Stimulated activated CD4-positive, alpha-beta T cell treated with anti-CD3 and anti-CD28 coated beads, TNF-alpha, amount 100 ng/mL, for 48 hours (primary cell): Measurements from ENCODE around the gene PRMT1.
"Not testable (repeated sequence)": the region's sequence is repeated elsewhere in the genome, so short reads cannot be mapped to it uniquely, and the experiment has no call there.

Source experiments
- DNase-seq, 3 donors: peaks; one replicate each; pipeline ENCODE4 v3.0.0-alpha.2; 2020; ENCODE audit warnings: low read depth in 3 of 3

PRMT1 gene

GRCh38 chr19:49677231-49677900, at the start of gene PRMT1:
TSS of gene PRMT1 (plus strand) at chr19:49677271. CDS start at chr19:49677281, 10 bp downstream.
- peak in 1 of 3 donors; percentile 36 for DNase-seq

- DNase-seq = no peak
Measured at GRCh38 chr19:49629659-49630058, 47.4 kb upstream of the PRMT1 start.

GRCh38 chr19:49631014-49631588, 46.0 kb upstream of the PRMT1 start:
- DNase-seq = no peak

GRCh38 chr19:49631610-49632192, 45.4 kb upstream of the PRMT1 start:
- no peak for DNase-seq

- no peak for DNase-seq
Measured at GRCh38 chr19:49632576-49632975, 44.5 kb upstream of the PRMT1 start.

- not testable (repeated sequence) for DNase-seq
Measured at GRCh38 chr19:49633273-49633672, 43.8 kb upstream of the PRMT1 start.

- no peak for DNase-seq
Measured at GRCh38 chr19:49635530-49636232, 41.4 kb upstream of the PRMT1 start.

- no peak for DNase-seq
Measured at GRCh38 chr19:49636233-49636932, 40.7 kb upstream of the PRMT1 start.

GRCh38 chr19:49637821-49638738, 39.0 kb upstream of the PRMT1 start:
- DNase-seq = no peak

GRCh38 chr19:49639401-49640112, 37.5 kb upstream of the PRMT1 start:
- no peak for DNase-seq

- DNase-seq = peak; percentile 100
Measured at GRCh38 chr19:49640113-49640898, 36.8 kb upstream of the PRMT1 start, which contains the start of gene RRAS. TSS of gene RRAS (minus strand) at chr19:49640143. CDS start at chr19:49640098, 45 bp downstream.

- peak; percentile 96 to 99 (median 97) for DNase-seq
Measured at GRCh38 chr19:49641688-49642491, 35.2 kb upstream of the PRMT1 start, which contains the start of gene SCAF1. TSS of gene SCAF1 (plus strand) at chr19:49642209. CDS start at chr19:49645027, 2,818 bp downstream.

- no peak for DNase-seq
Measured at GRCh38 chr19:49642492-49643035, 34.5 kb upstream of the PRMT1 start.

GRCh38 chr19:49643466-49643865, 33.6 kb upstream of the PRMT1 start:
- DNase-seq = no peak

GRCh38 chr19:49645592-49645991, 31.5 kb upstream of the PRMT1 start:
- DNase-seq = no peak

GRCh38 chr19:49645995-49646394, 31.1 kb upstream of the PRMT1 start:
- DNase-seq = no peak

- DNase-seq = no peak
Measured at GRCh38 chr19:49646586-49646985, 30.5 kb upstream of the PRMT1 start.
